Motor neuron (in vitro differentiated cells): ENCODE measurements around the gene SIK3. TPM values are rescaled to one million over a fixed set of nuclear protein-coding genes. Genes with fewer than 3 reads are reported as not detected.
A peak's percentile ranks its signal among the peaks of the same experiment; 100 is the strongest.

Experiments used
- ATAC-seq, 8 experiments: fragments of 200-7000 bp; cut with Tn5 transposase; replicated peaks in 6 of 8; 2 replicates each; pipeline ENCODE4 v1.8.0; 2021; ENCODE audit warnings: mild to moderate bottlenecking in 8 of 8, moderate library complexity in 8 of 8
- H3K27ac ChIP-seq, 2 donors: fragments of 250-450 bp; sonication (Bioruptor Pico); 2 replicates each; pipeline ENCODE4 v1.9.0; 2021; ENCODE audit warnings: antibody characterized with exemption in 2 of 2, mild to moderate bottlenecking in 2 of 2, moderate library complexity in 1 of 2
- H3K4me1 ChIP-seq, 2 donors: fragments of 250-450 bp; sonication (Bioruptor Pico); replicated peaks in 1 of 2; 2 replicates each; pipeline ENCODE4 v1.6.1; 2021; ENCODE audit warnings: antibody characterized with exemption in 2 of 2, mild to moderate bottlenecking in 2 of 2, moderate library complexity in 1 of 2
- H3K4me3 ChIP-seq, 5 donors: fragments of 250-450 bp; sonication (Bioruptor Pico); 2 replicates each; pipeline ENCODE4 v1.9.0; 2021; ENCODE audit warnings: antibody characterized with exemption in 5 of 5, mild to moderate bottlenecking in 5 of 5, moderate library complexity in 4 of 5
- WGBS, 10 experiments: fragments of 450-650 bp; shearing (Covaris generic); methylation state at CpG; one replicate each; pipeline ENCODE4 v1.0.0; 2022; 5-methylcytosine and 5-hydroxymethylcytosine counted together
- in situ Hi-C, 9 experiments: fragments of 400-800 bp; cut with MboI; loops; one replicate each; pipeline ENCODE4 v1.15.0; 2021; ENCODE audit warnings: low sequenced_read_pairs in 9 of 9, low pct_unique_long_range_greater_than_20kb in 2 of 9; ENCODE audit not compliant: unreplicated experiment in 9 of 9
- total RNA-seq, 8 experiments: library from RNA; unstranded; fragments of 300-600 nt; gene quantifications; 2 replicates each; pipeline versions ENCODE4 v1.2.3 to v1.2.4, GENCODE V29; 2022

The SIK3 gene
- total RNA-seq, 8 experiments from 2014 or later, result 12.7 to 34.3 (median 16.5) TPM

DNA sequence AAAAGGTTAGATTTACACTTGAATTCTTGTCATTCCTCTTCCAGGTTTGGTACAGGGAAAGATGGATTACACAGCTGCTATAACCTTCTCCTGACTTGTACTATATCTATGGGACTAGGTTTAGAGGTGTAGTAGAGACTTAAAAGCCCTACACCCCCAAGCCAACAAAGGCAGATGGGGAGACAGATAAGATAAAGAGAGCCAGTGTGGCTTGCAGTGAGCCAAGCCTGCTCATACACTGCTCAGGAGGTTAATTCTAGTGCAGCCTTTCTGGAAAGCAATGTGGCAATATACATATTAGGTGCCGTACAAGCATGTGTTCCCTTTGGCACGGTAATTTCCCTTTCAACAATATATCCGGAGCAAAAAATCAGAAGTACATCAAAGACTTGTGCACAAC is 10.8 kb downstream of the SIK3 start:
- Histone ChIP-seq H3K4me1 (peaks cover 2 to 3% of the 10 kb centered on the region in 2 donors), H3K27ac (no peak overlapping the region), H3K4me3 (no peak overlapping the region)
- no peak for ATAC-seq
- 67 to 94% (median 89%) methylated on average over 1 to 3 of the region's 3 CpGs; no CpG with 5 or more reads in 2 of the 10 experiments for WGBS, 10 experiments
- in situ Hi-C loops, result loop anchor here in 1 of 9 experiments (25.0 kb wide), 1 partner anchor 100 kb away; no protein-coding TSS in a partner anchor

- peaks cover 2 to 3% of the 10 kb centered on the region in 2 donors for H3K4me1 ChIP-seq
- no peak for ATAC-seq
- H3K27ac ChIP-seq, result no peak overlapping the region
- in situ Hi-C loops, result loop anchor here in 1 of 9 experiments (25.0 kb wide), 1 partner anchor 98 kb away; no protein-coding TSS in a partner anchor
- H3K4me3 ChIP-seq, result no peak overlapping the region
- 80 to 100% (median 95%) methylated on average over 1 to 4 of the region's 4 CpGs for WGBS, 10 experiments
Measured at GRCh38 chr11:117084992-117085391, 13.2 kb downstream of the SIK3 start.

- 38 to 100% (median 69%) methylated on average over 1 to 5 of the region's 5 CpGs for WGBS, 10 experiments
- Histone ChIP-seq H3K4me1 (peaks cover 2 to 3% of the 10 kb centered on the region in 2 donors), H3K27ac (no peak overlapping the region), H3K4me3 (no peak overlapping the region)
- in situ Hi-C loops, result loop anchor here in 1 of 9 experiments (25.0 kb wide), 1 partner anchor 96 kb away; no protein-coding TSS in a partner anchor
- no peak for ATAC-seq
Measured at GRCh38 chr11:117083011-117083935, 15.0 kb downstream of the SIK3 start.

DNA sequence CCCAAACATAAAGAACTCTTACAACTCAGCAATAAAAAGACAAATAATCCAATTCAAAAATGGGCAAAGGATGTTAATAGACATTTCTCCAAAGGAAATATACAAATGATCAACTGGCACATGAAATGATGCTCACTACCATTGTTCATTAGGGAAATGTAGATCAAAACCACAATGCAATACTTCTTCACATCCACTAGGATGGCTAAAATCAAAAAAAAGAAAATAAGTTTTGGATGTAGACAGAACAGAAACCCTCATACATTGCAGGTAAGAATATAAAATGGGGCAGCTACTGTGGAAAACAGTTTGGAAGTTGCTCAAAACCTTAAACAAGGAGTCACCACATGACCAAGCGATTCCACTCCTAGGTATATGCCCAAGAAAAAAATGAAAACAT is 16.3 kb downstream of the SIK3 start:
- WGBS, 10 experiments, result 88 to 100% (median 100%) methylated on average over 1 of the region's 1 CpG; no CpG with 5 or more reads in 2 of the 10 experiments
- ATAC-seq, result no peak
- no peak overlapping the region for H3K4me3 ChIP-seq
- H3K4me1 ChIP-seq, result peaks cover 3 to 8% of the 10 kb centered on the region in 2 donors
- no peak overlapping the region for H3K27ac ChIP-seq
- in situ Hi-C loops, result loop anchor here in 1 of 9 experiments (25.0 kb wide), 1 partner anchor 95 kb away; no protein-coding TSS in a partner anchor

- Histone ChIP-seq H3K4me1 (peaks cover 3 to 8% of the 10 kb centered on the region in 2 donors), H3K27ac (no peak overlapping the region), H3K4me3 (no peak overlapping the region)
- in situ Hi-C loops, result loop anchor here in 1 of 9 experiments (25.0 kb wide), 1 partner anchor 93 kb away; no protein-coding TSS in a partner anchor
- WGBS, 10 experiments, result 91 to 100% (median 95%) methylated on average over 2 to 5 of the region's 5 CpGs
- no peak for ATAC-seq
Measured at GRCh38 chr11:117080370-117080769, 17.9 kb downstream of the SIK3 start.

DNA sequence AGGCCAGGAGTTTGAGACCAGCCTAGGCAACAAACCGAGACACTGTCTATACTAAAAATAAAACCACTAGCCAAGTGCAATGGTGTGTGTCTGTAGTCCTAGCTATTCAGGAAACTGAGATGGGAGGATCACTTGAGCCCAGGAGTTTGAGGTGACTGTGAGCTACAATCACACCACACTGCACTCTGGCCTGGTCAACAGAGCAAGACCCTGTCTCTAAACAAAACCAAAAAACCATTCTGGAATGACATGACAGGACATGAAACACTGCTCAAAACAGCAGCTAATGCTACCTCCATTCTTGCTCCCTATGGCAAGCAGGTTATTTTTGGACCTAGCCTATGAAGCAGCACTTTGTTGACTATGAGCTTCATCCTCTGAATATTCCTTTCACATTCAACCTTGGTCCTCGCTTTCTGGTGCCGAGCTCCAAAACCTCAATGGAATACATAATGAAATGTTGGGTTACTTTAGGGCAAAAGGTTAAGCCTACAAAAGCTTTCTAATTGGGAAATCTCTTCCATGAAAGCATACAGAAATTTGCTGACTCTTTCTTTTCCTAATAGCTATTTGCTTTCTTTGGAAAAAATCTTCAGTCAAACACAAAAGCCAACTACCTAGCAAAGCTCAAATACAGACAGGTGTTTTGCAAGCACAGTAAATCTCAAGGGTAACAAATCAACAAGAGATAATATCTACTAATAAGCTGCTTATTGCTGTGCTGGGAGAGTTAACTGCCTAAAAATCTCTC is 21.1 kb downstream of the SIK3 start:
- Histone ChIP-seq H3K27ac (no peak overlapping the region), H3K4me3 (no peak overlapping the region), H3K4me1 (peaks cover 0 to 6% of the 10 kb centered on the region in 2 donors)
- ATAC-seq, result peak in 3 of 8 experiments; percentile 52 to 74 (median 59)
- in situ Hi-C loops, result loop anchor here in 1 of 9 experiments (25.0 kb wide), 1 partner anchor 90 kb away; no protein-coding TSS in a partner anchor
- WGBS, 10 experiments, result 10 to 80% (median 35%) methylated on average over 1 to 2 of the region's 3 CpGs; no CpG with 5 or more reads in 2 of the 10 experiments

DNA sequence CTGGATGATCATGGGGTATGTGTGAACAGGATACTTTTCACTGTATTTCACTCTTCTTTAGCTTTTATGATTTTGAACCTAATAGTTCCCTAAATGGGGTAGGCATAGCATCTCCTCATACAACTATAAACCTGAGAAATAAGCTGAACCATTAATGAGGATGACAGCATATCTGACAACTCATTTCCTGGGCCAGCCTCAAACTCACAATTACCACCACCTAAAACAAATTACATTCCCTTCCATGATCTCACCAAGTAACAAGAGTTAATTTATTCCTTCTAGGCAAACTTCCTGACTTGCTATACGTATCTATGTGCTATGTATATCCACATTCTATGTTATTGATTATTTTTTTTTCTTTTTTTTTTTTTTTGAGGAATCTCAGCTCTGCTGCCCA is 23.0 kb downstream of the SIK3 start:
- WGBS, 10 experiments, result 43 to 100% (median 74%) methylated on average over 1 of the region's 1 CpG; no CpG with 5 or more reads in 2 of the 10 experiments
- no peak overlapping the region for H3K27ac ChIP-seq

GRCh38 chr11:117074119-117074518 is 24.1 kb downstream of the SIK3 start:
- H3K27ac ChIP-seq, result no peak overlapping the region
- no peak overlapping the region for H3K4me3 ChIP-seq
- peaks cover 0 to 6% of the 10 kb centered on the region in 2 donors for H3K4me1 ChIP-seq
- in situ Hi-C loops, result no loop called here
- no peak for ATAC-seq

More for the DNA sequence above, 23.0 kb downstream of the SIK3 start:
- Histone ChIP-seq H3K4me1 (peaks cover 0 to 6% of the 10 kb centered on the region in 2 donors), H3K4me3 (no peak overlapping the region)
- in situ Hi-C loops, result loop anchor here in 1 of 9 experiments (25.0 kb wide), 1 partner anchor 88 kb away; no protein-coding TSS in a partner anchor
- peak in 1 of 8 experiments; percentile 35 for ATAC-seq

DNA sequence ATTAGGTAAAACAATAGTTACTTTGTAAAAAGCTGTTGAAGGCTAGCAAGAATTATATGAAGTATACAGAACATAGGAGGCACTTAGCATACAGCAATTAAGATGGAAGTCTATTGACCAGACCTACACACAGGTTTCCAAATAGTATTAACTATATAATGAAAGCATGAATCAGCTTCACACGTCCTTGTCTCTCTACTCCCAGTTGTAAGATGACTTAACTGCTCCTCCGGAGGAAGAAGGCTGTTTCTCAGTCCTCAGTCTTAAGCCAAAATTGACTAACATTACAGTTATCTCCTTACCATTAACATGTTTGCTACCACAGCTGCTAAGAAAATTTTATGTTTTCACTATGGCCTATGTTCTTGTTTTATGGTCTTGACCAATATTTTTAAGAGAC is 24.7 kb downstream of the SIK3 start:
- in situ Hi-C loops, result no loop called here
- WGBS, 10 experiments, result 40 to 83% (median 66%) methylated on average over 1 to 2 of the region's 2 CpGs; no CpG with 5 or more reads in 3 of the 10 experiments
- H3K4me1 ChIP-seq, result peaks cover 0 to 6% of the 10 kb centered on the region in 2 donors
- no peak for ATAC-seq
- no peak overlapping the region for H3K4me3 ChIP-seq
- no peak overlapping the region for H3K27ac ChIP-seq

- H3K4me3 ChIP-seq, result no peak overlapping the region
- H3K4me1 ChIP-seq, result peaks cover 0 to 4% of the 10 kb centered on the region in 2 donors
- in situ Hi-C loops, result no loop called here
- peak in 7 of 8 experiments; percentile 27 to 86 (median 49) for ATAC-seq
- no peak overlapping the region for H3K27ac ChIP-seq
- 56 to 100% (median 93%) methylated on average over 1 to 5 of the region's 5 CpGs; no CpG with 5 or more reads in 1 of the 10 experiments for WGBS, 10 experiments
Measured at GRCh38 chr11:117072517-117073461, 25.4 kb downstream of the SIK3 start.

- Histone ChIP-seq H3K27ac (no peak overlapping the region), H3K4me1 (no peaks in the 10 kb centered on the region), H3K4me3 (no peak overlapping the region)
- in situ Hi-C loops, result no loop called here
- ATAC-seq, result peak in 3 of 8 experiments; percentile 22 to 85 (median 45)
- 40 to 100% (median 89%) methylated on average over 1 to 3 of the region's 3 CpGs for WGBS, 10 experiments
Measured at GRCh38 chr11:117071344-117071787, 26.9 kb downstream of the SIK3 start.

- Histone ChIP-seq H3K4me1 (no peaks in the 10 kb centered on the region), H3K4me3 (no peak overlapping the region), H3K27ac (no peak overlapping the region)
- WGBS, 10 experiments, result 80 to 100% (median 83%) methylated on average over 1 of the region's 1 CpG; no CpG with 5 or more reads in 7 of the 10 experiments
- in situ Hi-C loops, result no loop called here
- no peak for ATAC-seq
Measured at GRCh38 chr11:117070016-117070415, 28.2 kb downstream of the SIK3 start.
